Urinary bladder (tissue), 4 donors: ENCODE data around the gene KATNB1. TPM values are rescaled to one million over a fixed set of nuclear protein-coding genes. Genes with fewer than 3 reads are reported as not detected.

Experiments used
- DNase-seq: peaks from one replicate; pipeline ENCODE4 v3.0.0-alpha.2; 2015; ENCODE audit errors: extremely low spot score
- H3K27ac ChIP-seq: one replicate; pipeline ENCODE4 v1.5.1; 2013; ENCODE audit warnings: low read depth, mild to moderate bottlenecking, moderate library complexity
- H3K36me3 ChIP-seq: one replicate; pipeline ENCODE4 v1.6.1; 2013; ENCODE audit warnings: mild to moderate bottlenecking, moderate library complexity; ENCODE audit not compliant: insufficient read depth
- H3K4me1 ChIP-seq: one replicate; pipeline ENCODE4 v1.6.1; 2013; ENCODE audit warnings: mild to moderate bottlenecking, moderate library complexity; ENCODE audit not compliant: insufficient read depth
- H3K4me3 ChIP-seq: one replicate; pipeline ENCODE4 v1.5.1; 2013; ENCODE audit warnings: low read depth, low read length
- WGBS: extraction: QIAGEN DNeasy Blood & Tissue Kit; methylation state at CpG from one replicate; pipeline ENCODE4 v1.1.7; 2013; 5-methylcytosine and 5-hydroxymethylcytosine counted together
- polyA plus RNA-seq: library from polyadenylated mRNA; stranded (reverse); fragments of 200-250 nt; gene quantifications from one replicate; pipeline ENCODE4 v1.2.3, GENCODE V29; 2013
- total RNA-seq: library from RNA; depleted of rRNA; stranded (reverse); fragments of >200 nt; gene quantifications from one replicate; pipeline ENCODE4 v1.2.3, GENCODE V29; 2014
- donor health status: healthy with polysubstance abuse.
- donor health status: healthy.

KATNB1 gene
- total and polyA plus RNA-seq, 2 donors, result 11.9 to 15.0 TPM

- Histone ChIP-seq H3K4me3 (no peak overlapping the region), H3K36me3 (no peaks in the 10 kb centered on the region), H3K27ac (no peak overlapping the region), H3K4me1 (no peaks in the 10 kb centered on the region)
- WGBS, result 91% methylated on average over 6 of the region's 6 CpGs
- no peak for DNase-seq
These were observed 12.4 kb downstream of the KATNB1 start for GRCh38 chr16:57747996-57748395.

- Histone ChIP-seq H3K4me1 (no peaks in the 10 kb centered on the region), H3K27ac (no peak overlapping the region), H3K36me3 (no peaks in the 10 kb centered on the region), H3K4me3 (no peak overlapping the region)
- DNase-seq, result no peak
- WGBS, result 77% methylated on average over 11 of the region's 11 CpGs
These were observed 13.0 kb downstream of the KATNB1 start for GRCh38 chr16:57748596-57748995.

- WGBS, result 82% methylated on average over 3 of the region's 3 CpGs
- no peak for DNase-seq
- Histone ChIP-seq H3K36me3 (no peaks in the 10 kb centered on the region), H3K27ac (no peak overlapping the region), H3K4me1 (no peaks in the 10 kb centered on the region), H3K4me3 (no peak overlapping the region)
These were observed 13.6 kb downstream of the KATNB1 start for GRCh38 chr16:57749101-57749692.

- no peak for DNase-seq
- Histone ChIP-seq H3K36me3 (no peaks in the 10 kb centered on the region), H3K4me1 (no peaks in the 10 kb centered on the region), H3K27ac (no peak overlapping the region), H3K4me3 (no peak overlapping the region)
- 89% methylated on average over 5 of the region's 5 CpGs for WGBS
These were observed 14.4 kb downstream of the KATNB1 start for GRCh38 chr16:57749856-57750452.

- Histone ChIP-seq H3K4me1 (no peaks in the 10 kb centered on the region), H3K36me3 (no peaks in the 10 kb centered on the region), H3K27ac (no peak overlapping the region), H3K4me3 (no peak overlapping the region)
- DNase-seq, result no peak
- 91% methylated on average over 24 of the region's 24 CpGs for WGBS
These were observed 15.4 kb downstream of the KATNB1 start for GRCh38 chr16:57750796-57751538.

- DNase-seq, result no peak
- H3K36me3 ChIP-seq, result no peaks in the 10 kb centered on the region
- WGBS, result 91% methylated on average over 26 of the region's 26 CpGs
These were observed 16.1 kb downstream of the KATNB1 start for GRCh38 chr16:57751539-57752202.

GRCh38 chr16:57752203-57752580 is 16.6 kb downstream of the KATNB1 start:
- no peaks in the 10 kb centered on the region for H3K36me3 ChIP-seq
- no peak overlapping the region for H3K4me3 ChIP-seq
- no peak for DNase-seq
- H3K4me1 ChIP-seq, result no peaks in the 10 kb centered on the region
- WGBS, result 73% methylated on average over 6 of the region's 6 CpGs
- H3K27ac ChIP-seq, result no peak overlapping the region

More at GRCh38 chr16:57751539-57752202, 16.1 kb downstream of the KATNB1 start:
- H3K27ac ChIP-seq, result no peak overlapping the region
- H3K4me1 ChIP-seq, result no peaks in the 10 kb centered on the region
- no peak overlapping the region for H3K4me3 ChIP-seq

GRCh38 chr16:57752581-57753447 is 17.2 kb downstream of the KATNB1 start:
- Histone ChIP-seq H3K4me1 (no peaks in the 10 kb centered on the region), H3K4me3 (no peak overlapping the region), H3K27ac (no peak overlapping the region), H3K36me3 (no peaks in the 10 kb centered on the region)
- DNase-seq, result no peak
- 87% methylated on average over 44 of the region's 44 CpGs for WGBS

- Histone ChIP-seq H3K4me1 (no peaks in the 10 kb centered on the region), H3K27ac (no peak overlapping the region), H3K4me3 (no peak overlapping the region), H3K36me3 (no peaks in the 10 kb centered on the region)
- no peak for DNase-seq
- WGBS, result 89% methylated on average over 32 of the region's 32 CpGs
These were observed 18.1 kb downstream of the KATNB1 start for GRCh38 chr16:57753448-57754353.

- Histone ChIP-seq H3K4me3 (no peak overlapping the region), H3K36me3 (no peaks in the 10 kb centered on the region), H3K4me1 (no peaks in the 10 kb centered on the region), H3K27ac (no peak overlapping the region)
- DNase-seq, result no peak
- 81% methylated on average over 9 of the region's 9 CpGs for WGBS
These were observed 18.9 kb downstream of the KATNB1 start for GRCh38 chr16:57754354-57755060.

GRCh38 chr16:57755061-57755684 is 19.6 kb downstream of the KATNB1 start:
- WGBS, result 83% methylated on average over 24 of the region's 24 CpGs
- Histone ChIP-seq H3K36me3 (no peaks in the 10 kb centered on the region), H3K27ac (no peak overlapping the region), H3K4me3 (no peak overlapping the region), H3K4me1 (no peaks in the 10 kb centered on the region)
- no peak for DNase-seq
